PC-9 (cell line): ENCODE measurements around the gene UPK1A. TPM values are rescaled to one million over a fixed set of nuclear protein-coding genes. Genes with fewer than 3 reads are reported as not detected.

ENCODE experiments used
- BruUV-seq: library from RNA; stranded (reverse); fragments of 400-500 nt; replicated peaks from 2 replicates; lab custom pipeline; 2021; lab: Mats Ljungman, UMichigan
- CTCF ChIA-PET: fragments of 300-600 bp; sonication (Branson Sonifier 250); formaldehyde crosslinking; loops from one replicate; lab custom pipeline; 2022; ENCODE audit warnings: antibody characterized with exemption; lab: Charles Lee
- POLR2A ChIA-PET: fragments of 300-600 bp; sonication (Branson Sonifier 250); formaldehyde crosslinking; loops from one replicate; lab custom pipeline; 2022; ENCODE audit warnings: antibody characterized with exemption; ENCODE audit not compliant: unreplicated experiment; lab: Charles Lee
- DNase-seq, 2 experiments: peaks; one replicate each; pipeline versions ENCODE4 v3.0.0 to v3.0.0-alpha.2; 2015 to 2022; ENCODE audit warnings: mixed read lengths in 1 of 2
- H2AFZ ChIP-seq: fragments of 200-600 bp; sonication (generic); 2 replicates; pipeline ENCODE4 v1.8.1; 2017; ENCODE audit warnings: antibody characterized with exemption
- H3F3A ChIP-seq: fragments of 200-600 bp; sonication (generic); 2 replicates; pipeline ENCODE4 v1.8.1; 2017; ENCODE audit warnings: antibody characterized with exemption, mild to moderate bottlenecking, low read depth; ENCODE audit not compliant: insufficient read depth
- H3K27ac ChIP-seq: fragments of 200-600 bp; sonication (generic); 2 replicates; pipeline ENCODE4 v1.6.1; 2016; ENCODE audit warnings: mixed run types
- H3K27me3 ChIP-seq: fragments of 200-600 bp; sonication (generic); 2 replicates; pipeline ENCODE4 v1.6.1; 2016; ENCODE audit warnings: low read depth, mixed run types; ENCODE audit not compliant: insufficient read depth
- H3K36me3 ChIP-seq: fragments of 200-600 bp; sonication (generic); 2 replicates; pipeline ENCODE4 v1.6.1; 2016; ENCODE audit warnings: low read depth, mixed run types
- H3K4me1 ChIP-seq: fragments of 200-600 bp; sonication (generic); replicated peaks from 2 replicates; pipeline ENCODE4 v1.6.1; 2016; ENCODE audit warnings: mixed run types; ENCODE audit not compliant: insufficient read depth
- H3K4me2 ChIP-seq: fragments of 200-600 bp; sonication (generic); 2 replicates; pipeline ENCODE4 v1.6.1; 2017; ENCODE audit warnings: mixed run types
- H3K4me3 ChIP-seq: fragments of 200-600 bp; sonication (generic); 2 replicates; pipeline ENCODE4 v1.6.1; 2016; ENCODE audit warnings: mixed run types
- H3K79me2 ChIP-seq: fragments of 200-600 bp; sonication (generic); 2 replicates; pipeline ENCODE4 v1.6.1; 2017; ENCODE audit warnings: low read depth, mixed run types
- H3K9me2 ChIP-seq: fragments of 200-600 bp; sonication (generic); 2 replicates; pipeline ENCODE4 v1.8.1; 2017; ENCODE audit warnings: mild to moderate bottlenecking; ENCODE audit not compliant: insufficient read depth
- H3K9me3 ChIP-seq: fragments of 200-600 bp; sonication (generic); 2 replicates; pipeline ENCODE4 v1.8.1; 2016; ENCODE audit warnings: low read depth; ENCODE audit not compliant: insufficient read depth
- H4K20me1 ChIP-seq: fragments of 200-600 bp; sonication (generic); 2 replicates; pipeline ENCODE4 v1.8.1; 2017; ENCODE audit not compliant: insufficient read depth
- EZH2 ChIP-seq: fragments of 200-600 bp; sonication (generic); IDR thresholded peaks from 2 replicates; pipeline ENCODE4 v1.8.0; 2017; ENCODE audit warnings: antibody characterized with exemption, low read depth
- intact Hi-C: fragments of 100-400 bp; cut with micrococcal nuclease; formaldehyde crosslinking; loops from one replicate; pipeline ENCODE4 v1.10.0; 2022; ENCODE audit not compliant: unreplicated experiment
- total RNA-seq: library from RNA; stranded (reverse); gene quantifications from 2 replicates; pipeline ENCODE4 v1.2.3, GENCODE V29; 2021
- TF ChIP-seq, protein P1 (sequence below): fragments of 200-600 bp; sonication (generic); conservative IDR thresholded peaks from 2 replicates; pipeline ENCODE4 v1.6.1; 2017; ENCODE audit warnings: mixed run types, antibody characterized with exemption, mild to moderate bottlenecking, moderate library complexity

UPK1A gene
- total RNA-seq, 1 experiment from 2014 or later, result 1.6 TPM

DNA sequence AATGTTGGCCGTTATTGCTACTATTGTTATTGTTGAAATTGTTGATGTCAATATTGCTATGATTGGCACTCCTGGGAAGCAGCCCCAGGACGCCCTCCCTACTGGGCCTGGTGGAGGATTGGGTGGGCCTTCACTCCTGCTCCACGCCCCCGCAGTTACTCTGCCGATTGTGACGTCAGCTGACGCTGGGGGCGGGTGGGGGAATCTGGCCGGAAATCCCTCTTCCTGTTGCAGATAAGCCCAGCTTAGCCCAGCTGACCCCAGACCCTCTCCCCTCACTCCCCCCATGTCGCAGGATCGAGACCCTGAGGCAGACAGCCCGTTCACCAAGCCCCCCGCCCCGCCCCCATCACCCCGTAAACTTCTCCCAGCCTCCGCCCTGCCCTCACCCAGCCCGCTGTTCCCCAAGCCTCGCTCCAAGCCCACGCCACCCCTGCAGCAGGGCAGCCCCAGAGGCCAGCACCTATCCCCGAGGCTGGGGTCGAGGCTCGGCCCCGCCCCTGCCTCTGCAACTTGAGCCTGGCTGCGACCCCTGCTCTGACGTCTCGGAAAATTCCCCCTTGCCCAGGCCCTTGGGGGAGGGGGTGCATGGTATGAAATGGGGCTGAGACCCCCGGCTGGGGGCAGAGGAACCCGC is 24.7 kb upstream of the UPK1A start, which contains the start of gene ETV2:
TSS of gene ETV2 (plus strand) at position 231 of the 637 bp plus-strand sequence. CDS start 716 bp downstream, outside the sequence.
- Histone ChIP-seq H3K79me2 (no peaks in the 10 kb centered on the region), H3K27ac (no peak within 1 kb of the TSS), H3K9me3 (no peaks in the 10 kb centered on the region), H3K4me1 (peaks cover 6% of the 10 kb centered on the region), H3F3A (peaks cover 17% of the 10 kb centered on the region; the same call in 1 of the 2 replicates), H3K9me2 (no peaks in the 10 kb centered on the region), H3K4me2 (peak within 1 kb of the TSS; percentile 94; the same call in 1 of the 2 replicates), H2AFZ (no peak within 1 kb of the TSS), H3K36me3 (no peaks in the 10 kb centered on the region), H3K4me3 (no peak within 1 kb of the TSS), H4K20me1 (no peaks in the 10 kb centered on the region), H3K27me3 (no peaks in the 10 kb centered on the region)
- no TSS peak for BruUV-seq
- no peak for TF ChIP-seq EZH2
- TF ChIP-seq, protein P1, sequence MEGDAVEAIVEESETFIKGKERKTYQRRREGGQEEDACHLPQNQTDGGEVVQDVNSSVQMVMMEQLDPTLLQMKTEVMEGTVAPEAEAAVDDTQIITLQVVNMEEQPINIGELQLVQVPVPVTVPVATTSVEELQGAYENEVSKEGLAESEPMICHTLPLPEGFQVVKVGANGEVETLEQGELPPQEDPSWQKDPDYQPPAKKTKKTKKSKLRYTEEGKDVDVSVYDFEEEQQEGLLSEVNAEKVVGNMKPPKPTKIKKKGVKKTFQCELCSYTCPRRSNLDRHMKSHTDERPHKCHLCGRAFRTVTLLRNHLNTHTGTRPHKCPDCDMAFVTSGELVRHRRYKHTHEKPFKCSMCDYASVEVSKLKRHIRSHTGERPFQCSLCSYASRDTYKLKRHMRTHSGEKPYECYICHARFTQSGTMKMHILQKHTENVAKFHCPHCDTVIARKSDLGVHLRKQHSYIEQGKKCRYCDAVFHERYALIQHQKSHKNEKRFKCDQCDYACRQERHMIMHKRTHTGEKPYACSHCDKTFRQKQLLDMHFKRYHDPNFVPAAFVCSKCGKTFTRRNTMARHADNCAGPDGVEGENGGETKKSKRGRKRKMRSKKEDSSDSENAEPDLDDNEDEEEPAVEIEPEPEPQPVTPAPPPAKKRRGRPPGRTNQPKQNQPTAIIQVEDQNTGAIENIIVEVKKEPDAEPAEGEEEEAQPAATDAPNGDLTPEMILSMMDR, result no peak
- intact Hi-C loops, result loop anchor here (5.0 kb wide), 1 partner anchor 94 kb away; the partner anchor contains the start of gene TMEM147
- POLR2A ChIA-PET, result no interaction called here
- DNase-seq, result no peak
- CTCF ChIA-PET, result no interaction called here

DNA sequence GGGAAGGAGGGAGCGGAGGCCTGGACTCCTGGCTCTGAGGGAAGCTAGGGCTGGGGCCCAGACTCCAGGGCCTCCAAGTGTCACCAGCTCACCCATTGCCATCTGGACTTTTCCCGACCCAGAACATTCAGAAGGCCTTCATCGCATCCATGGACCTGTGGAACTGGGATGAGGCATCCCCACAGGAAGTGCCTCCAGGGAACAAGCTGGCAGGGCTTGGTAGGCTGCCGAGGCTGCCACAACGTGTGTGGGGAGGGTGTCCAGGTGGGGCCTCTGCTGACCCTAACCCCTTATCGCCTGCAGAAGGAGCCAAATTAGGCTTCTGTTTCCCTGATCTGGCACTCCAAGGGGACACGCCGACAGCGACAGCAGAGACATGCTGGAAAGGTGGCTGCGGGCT is 24.0 kb upstream of the UPK1A start:
- no peak for DNase-seq
- Histone ChIP-seq H3K27ac (no peak overlapping the region), H3K79me2 (no peaks in the 10 kb centered on the region), H3K9me2 (no peaks in the 10 kb centered on the region), H3K4me3 (no peak overlapping the region), H3K36me3 (no peaks in the 10 kb centered on the region), H4K20me1 (no peaks in the 10 kb centered on the region), H3K27me3 (no peaks in the 10 kb centered on the region), H3K4me2 (0 out of 2 replicates have a peak overlapping the region, but pooled peaks have one; percentile 94), H3F3A (peaks cover 17% of the 10 kb centered on the region; the same call in 1 of the 2 replicates), H3K4me1 (peaks cover 6% of the 10 kb centered on the region), H3K9me3 (no peaks in the 10 kb centered on the region), H2AFZ (no peak overlapping the region)
- TF ChIP-seq, protein P1, result no peak
- TF ChIP-seq EZH2, result no peak
- ChIA-PET POLR2A (no interaction called here), CTCF (no interaction called here)
- no TSS peak for BruUV-seq
- intact Hi-C loops, result loop anchor here (5.0 kb wide), 1 partner anchor 95 kb away; the partner anchor contains the start of gene TMEM147

DNA sequence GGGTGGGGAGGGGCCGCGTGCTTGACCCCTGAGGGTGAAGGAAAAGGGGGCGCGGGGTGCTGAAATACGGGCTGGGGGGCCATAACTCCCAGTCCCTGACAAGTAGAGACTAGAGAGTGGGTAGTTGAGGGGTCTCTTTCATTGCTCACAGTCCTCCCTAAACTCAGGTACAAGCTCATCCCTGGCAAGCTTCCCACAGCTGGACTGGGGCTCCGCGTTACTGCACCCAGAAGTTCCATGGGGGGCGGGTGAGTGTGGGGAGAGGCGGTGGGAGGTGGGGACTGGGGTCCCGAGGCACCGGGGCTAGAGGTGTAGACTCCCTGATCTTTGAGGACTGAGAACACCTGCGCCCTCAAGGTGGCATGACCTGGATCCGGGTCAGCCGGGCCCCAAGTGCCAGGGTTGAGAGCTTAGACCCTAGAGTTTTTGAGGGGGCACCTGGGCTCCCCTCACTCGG is 23.5 kb upstream of the UPK1A start:
- BruUV-seq, result no TSS peak
- Histone ChIP-seq H3K9me3 (no peaks in the 10 kb centered on the region), H3K4me1 (peaks cover 6% of the 10 kb centered on the region), H3F3A (peaks cover 17% of the 10 kb centered on the region; the same call in 1 of the 2 replicates), H3K36me3 (no peaks in the 10 kb centered on the region), H3K4me2 (peak overlapping the region; percentile 94), H3K4me3 (peak overlapping the region; percentile 78), H3K27ac (no peak overlapping the region), H3K9me2 (no peaks in the 10 kb centered on the region), H3K79me2 (no peaks in the 10 kb centered on the region), H3K27me3 (no peaks in the 10 kb centered on the region), H4K20me1 (no peaks in the 10 kb centered on the region), H2AFZ (peak overlapping the region; percentile 96)
- intact Hi-C loops, result loop anchor here (5.0 kb wide), 1 partner anchor 96 kb away; the partner anchor contains the start of gene TMEM147
- no peak for TF ChIP-seq EZH2
- TF ChIP-seq, protein P1, result no peak
- POLR2A ChIA-PET, result no interaction called here
- CTCF ChIA-PET, result no interaction called here
- DNase-seq, result no peak
